ENCODE data around the gene CBFB. TPM values are rescaled to one million over a fixed set of nuclear protein-coding genes. Genes with fewer than 3 reads are reported as not detected.
A peak's percentile ranks its signal among the peaks of the same experiment; 100 is the strongest.

The CBFB gene
- total RNA-seq, 1 experiment from 2014 or later = 76.3 TPM

DNA sequence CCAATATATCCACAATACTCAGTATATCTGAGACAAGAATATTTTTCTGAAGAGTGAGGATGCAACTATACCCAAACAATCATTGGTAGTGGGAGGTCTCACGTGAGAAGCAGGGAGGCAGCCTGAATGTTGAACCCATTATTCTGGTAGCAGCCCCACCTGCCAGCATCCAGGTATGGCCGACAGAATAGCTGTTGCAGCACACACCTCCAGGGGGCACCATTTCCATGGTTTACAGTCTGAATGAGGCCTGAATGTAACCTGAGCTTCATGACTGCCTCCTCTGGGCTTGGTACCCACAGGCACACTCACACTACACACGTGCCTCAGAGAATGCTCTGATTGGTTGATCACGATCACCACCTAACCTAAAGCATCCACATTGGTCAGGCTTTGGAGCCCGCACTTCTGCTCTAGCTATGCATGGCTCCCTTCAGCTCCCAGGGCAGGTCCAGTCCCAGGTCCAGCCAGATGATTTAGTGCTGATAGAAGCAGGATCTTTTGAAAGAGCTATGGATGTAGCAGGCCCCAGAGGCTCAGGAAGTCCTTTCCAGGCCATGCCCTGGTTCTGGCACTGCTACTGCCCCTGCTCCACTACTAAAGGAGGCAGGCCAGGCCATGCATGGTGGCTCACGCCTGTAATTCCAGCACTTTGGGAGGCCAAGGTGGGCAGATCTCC lies 11.0 kb upstream of the CBFB start:
- Mint-ChIP-seq H3K4me1 (peaks cover 7 to 12% of the 10 kb centered on the region in 2 experiments; a peak in 3 of 4 replicates), H3K36me3 (ENCODE audit: insufficient read depth in 1 of 3, low read depth in 3 of 3) (no peaks in the 10 kb centered on the region), H3K27me3 (ENCODE audit: low read depth) (peaks cover 35% of the 10 kb centered on the region), H3K4me3 (peak overlapping the region in 1 of 2 experiments; percentile 29; a peak in 1 of 5 replicates), H3K9me3 (no peaks in the 10 kb centered on the region), H3K27ac (no peak overlapping the region)
- H4K91ac ChIP-seq (ENCODE audit: insufficient read length, low read depth, low read length) = no peak overlapping the region
- H2AK5ac ChIP-seq (ENCODE audit: insufficient read length, low read length) = no peak overlapping the region
- H3K27me3 ChIP-seq (ENCODE audit: insufficient read depth, low read length) = peaks cover 16% of the 10 kb centered on the region; the same call in 1 of the 2 replicates
- WGBS (ENCODE audit: extremely low coverage, insufficient read length, low lambda C conversion rate) = no CpG with 5 or more reads among the region's 6 CpGs
- no peak overlapping the region for H3K4me2 ChIP-seq (ENCODE audit: insufficient read depth, insufficient read length, low read length)
- no peak overlapping the region for H2BK5ac ChIP-seq (ENCODE audit: insufficient read length, low read length)
- H2BK20ac ChIP-seq (ENCODE audit: low read depth, low read length, poor library complexity, severe bottlenecking) = no peak overlapping the region
- no peak overlapping the region for H3K14ac ChIP-seq (ENCODE audit: insufficient read depth, low read length)
- no peak overlapping the region for H2AFZ ChIP-seq (ENCODE audit: low read length)
- H3K4ac ChIP-seq (ENCODE audit: low read depth, low read length) = no peak overlapping the region
- TF ChIP-seq, protein P1, sequence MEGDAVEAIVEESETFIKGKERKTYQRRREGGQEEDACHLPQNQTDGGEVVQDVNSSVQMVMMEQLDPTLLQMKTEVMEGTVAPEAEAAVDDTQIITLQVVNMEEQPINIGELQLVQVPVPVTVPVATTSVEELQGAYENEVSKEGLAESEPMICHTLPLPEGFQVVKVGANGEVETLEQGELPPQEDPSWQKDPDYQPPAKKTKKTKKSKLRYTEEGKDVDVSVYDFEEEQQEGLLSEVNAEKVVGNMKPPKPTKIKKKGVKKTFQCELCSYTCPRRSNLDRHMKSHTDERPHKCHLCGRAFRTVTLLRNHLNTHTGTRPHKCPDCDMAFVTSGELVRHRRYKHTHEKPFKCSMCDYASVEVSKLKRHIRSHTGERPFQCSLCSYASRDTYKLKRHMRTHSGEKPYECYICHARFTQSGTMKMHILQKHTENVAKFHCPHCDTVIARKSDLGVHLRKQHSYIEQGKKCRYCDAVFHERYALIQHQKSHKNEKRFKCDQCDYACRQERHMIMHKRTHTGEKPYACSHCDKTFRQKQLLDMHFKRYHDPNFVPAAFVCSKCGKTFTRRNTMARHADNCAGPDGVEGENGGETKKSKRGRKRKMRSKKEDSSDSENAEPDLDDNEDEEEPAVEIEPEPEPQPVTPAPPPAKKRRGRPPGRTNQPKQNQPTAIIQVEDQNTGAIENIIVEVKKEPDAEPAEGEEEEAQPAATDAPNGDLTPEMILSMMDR (conservative IDR thresholded peaks at IDR 0.05) = peak; percentile 95
- H4K5ac ChIP-seq (ENCODE audit: insufficient read length, low read depth, low read length) = no peak overlapping the region
- H3K23me2 ChIP-seq (ENCODE audit: insufficient read length, low read depth, low read length, poor library complexity, severe bottlenecking) = peaks cover 6% of the 10 kb centered on the region
- H3K18ac ChIP-seq (ENCODE audit: insufficient read length, low read depth, low read length) = no peak overlapping the region
- DNase-seq = peak; percentile 96
- H2BK15ac ChIP-seq (ENCODE audit: low read depth, low read length) = no peak overlapping the region
- no peaks in the 10 kb centered on the region for H4K20me1 ChIP-seq (ENCODE audit: control insufficient read depth, insufficient read depth, insufficient read length)
- H2BK12ac ChIP-seq (ENCODE audit: insufficient read length, low read depth, low read length) = no peak overlapping the region
- H2BK120ac ChIP-seq (ENCODE audit: low read depth, low read length, poor library complexity, severe bottlenecking) = no peak overlapping the region
- no peaks in the 10 kb centered on the region for H3K9me3 ChIP-seq (ENCODE audit: control insufficient read depth, low read depth, low read length)
- H4K8ac ChIP-seq (replicated peaks; ENCODE audit: insufficient read length, low read depth, low read length) = no peak overlapping the region
- no peak overlapping the region for H3K56ac ChIP-seq (ENCODE audit: insufficient read length, low read depth, low read length)
- no peak overlapping the region for H3T11ph ChIP-seq (ENCODE audit: low read length)
- no peak overlapping the region for H3K27ac ChIP-seq (ENCODE audit: insufficient read length, low read depth, low read length)
- no peak overlapping the region for H3K9ac ChIP-seq (ENCODE audit: extremely low read depth, insufficient read length, low read length)
- H3K79me1 ChIP-seq (ENCODE audit: insufficient read depth, low read depth, low read length, poor library complexity, severe bottlenecking) = no peaks in the 10 kb centered on the region
- no peak overlapping the region for H3K23ac ChIP-seq (ENCODE audit: insufficient read length, low read depth, low read length)
- no peaks in the 10 kb centered on the region for H3K79me2 ChIP-seq (ENCODE audit: insufficient read depth, low read length)
- H3K4me1 ChIP-seq (ENCODE audit: insufficient read depth, low read length) = no peaks in the 10 kb centered on the region
